Keratinocyte (primary cell): ENCODE data around the gene TMBIM6.

ENCODE experiments used
- EZH2 ChIP-seq: IDR thresholded peaks from one replicate; pipeline ENCODE4 v1.6.1; 2012; ENCODE audit warnings: inconsistent platforms, mild to moderate bottlenecking, low read length, moderate library complexity
- TF ChIP-seq, protein P1 (sequence below), 3 experiments: IDR thresholded peaks in 1 of 3; conservative IDR thresholded peaks in 1 of 3; optimal IDR thresholded peaks in 1 of 3; 2 replicates in 2 of 3; 3 replicates in 1 of 3; pipeline versions ENCODE3 to v1.5.1; 2011; ENCODE audit warnings: low read length in 3 of 3, mild to moderate bottlenecking in 3 of 3, moderate library complexity in 2 of 3, control low read depth in 1 of 3, inconsistent platforms in 1 of 3; ENCODE audit not compliant: insufficient read depth in 2 of 3; ENCODE audit errors: extremely low read depth in 1 of 3

DNA sequence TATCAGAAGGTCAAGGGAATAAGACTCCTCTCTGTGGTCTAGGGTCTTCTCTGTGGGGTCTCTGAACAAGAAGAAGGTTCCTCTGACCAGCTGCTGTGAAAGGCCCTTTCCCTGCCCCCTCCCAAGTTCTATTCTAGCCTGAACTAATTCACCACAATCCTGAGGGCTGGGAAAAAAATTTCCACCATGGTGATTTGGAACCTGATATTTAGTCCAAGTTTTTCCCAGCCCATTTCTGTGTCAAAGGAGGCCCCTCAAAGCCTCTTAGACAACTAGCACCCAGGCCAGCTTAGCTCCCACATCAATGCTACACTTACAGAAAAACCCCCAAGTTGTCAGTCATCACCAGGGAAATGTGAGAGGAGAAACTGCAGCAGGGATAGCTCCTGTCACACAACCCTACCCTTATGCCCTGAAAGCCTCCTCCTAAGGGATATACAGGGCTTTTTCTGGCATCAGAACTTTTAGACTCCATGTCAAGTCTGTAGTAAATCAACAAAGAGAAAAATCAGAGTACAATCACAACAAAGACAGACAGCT is 38.6 kb upstream of the TMBIM6 start:
- TF ChIP-seq, protein P1, sequence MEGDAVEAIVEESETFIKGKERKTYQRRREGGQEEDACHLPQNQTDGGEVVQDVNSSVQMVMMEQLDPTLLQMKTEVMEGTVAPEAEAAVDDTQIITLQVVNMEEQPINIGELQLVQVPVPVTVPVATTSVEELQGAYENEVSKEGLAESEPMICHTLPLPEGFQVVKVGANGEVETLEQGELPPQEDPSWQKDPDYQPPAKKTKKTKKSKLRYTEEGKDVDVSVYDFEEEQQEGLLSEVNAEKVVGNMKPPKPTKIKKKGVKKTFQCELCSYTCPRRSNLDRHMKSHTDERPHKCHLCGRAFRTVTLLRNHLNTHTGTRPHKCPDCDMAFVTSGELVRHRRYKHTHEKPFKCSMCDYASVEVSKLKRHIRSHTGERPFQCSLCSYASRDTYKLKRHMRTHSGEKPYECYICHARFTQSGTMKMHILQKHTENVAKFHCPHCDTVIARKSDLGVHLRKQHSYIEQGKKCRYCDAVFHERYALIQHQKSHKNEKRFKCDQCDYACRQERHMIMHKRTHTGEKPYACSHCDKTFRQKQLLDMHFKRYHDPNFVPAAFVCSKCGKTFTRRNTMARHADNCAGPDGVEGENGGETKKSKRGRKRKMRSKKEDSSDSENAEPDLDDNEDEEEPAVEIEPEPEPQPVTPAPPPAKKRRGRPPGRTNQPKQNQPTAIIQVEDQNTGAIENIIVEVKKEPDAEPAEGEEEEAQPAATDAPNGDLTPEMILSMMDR (optimal IDR thresholded peaks at IDR 0.05 in 1 of 3, IDR thresholded peaks at IDR 0.05 in 1 of 3, conservative IDR thresholded peaks at IDR 0.05 in 1 of 3; ENCODE audit: extremely low read depth in 1 of 3, insufficient read depth in 2 of 3, low read length in 3 of 3) = no peak
- no peak for TF ChIP-seq EZH2
